NCI-H187 treated with DMSO at 0.1 percent for 48 hours (cell line): Measurements from ENCODE around the gene ARHGEF37.
"Not testable (repeated sequence)": the region's sequence is repeated elsewhere in the genome, so short reads cannot be mapped to it uniquely, and the experiment has no call there.

ENCODE experiments used
- DNase-seq: peaks from one replicate; lab custom pipeline; 2025; lab: John Stamatoyannopoulos, UW

The ARHGEF37 gene, protein sequence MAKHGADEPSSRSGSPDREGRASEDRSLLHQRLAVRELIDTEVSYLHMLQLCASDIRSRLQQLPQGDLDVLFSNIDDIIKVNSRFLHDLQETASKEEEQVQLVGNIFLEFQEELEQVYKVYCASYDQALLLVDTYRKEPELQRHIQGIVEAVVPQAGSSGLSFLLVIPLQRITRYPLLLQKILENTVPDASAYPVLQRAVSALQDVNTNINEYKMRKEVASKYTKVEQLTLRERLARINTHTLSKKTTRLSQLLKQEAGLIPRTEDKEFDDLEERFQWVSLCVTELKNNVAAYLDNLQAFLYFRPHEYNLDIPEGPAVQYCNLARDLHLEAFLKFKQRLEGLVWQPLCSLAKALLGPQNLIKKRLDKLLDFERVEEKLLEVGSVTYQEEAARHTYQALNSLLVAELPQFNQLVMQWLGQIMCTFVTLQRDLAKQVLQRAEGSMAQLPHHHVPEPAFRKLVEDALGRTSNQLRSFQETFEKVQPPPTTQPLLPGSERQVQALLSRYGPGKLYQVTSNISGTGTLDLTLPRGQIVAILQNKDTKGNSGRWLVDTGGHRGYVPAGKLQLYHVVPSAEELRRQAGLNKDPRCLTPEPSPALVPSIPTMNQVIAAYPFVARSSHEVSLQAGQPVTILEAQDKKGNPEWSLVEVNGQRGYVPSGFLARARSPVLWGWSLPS

DNA sequence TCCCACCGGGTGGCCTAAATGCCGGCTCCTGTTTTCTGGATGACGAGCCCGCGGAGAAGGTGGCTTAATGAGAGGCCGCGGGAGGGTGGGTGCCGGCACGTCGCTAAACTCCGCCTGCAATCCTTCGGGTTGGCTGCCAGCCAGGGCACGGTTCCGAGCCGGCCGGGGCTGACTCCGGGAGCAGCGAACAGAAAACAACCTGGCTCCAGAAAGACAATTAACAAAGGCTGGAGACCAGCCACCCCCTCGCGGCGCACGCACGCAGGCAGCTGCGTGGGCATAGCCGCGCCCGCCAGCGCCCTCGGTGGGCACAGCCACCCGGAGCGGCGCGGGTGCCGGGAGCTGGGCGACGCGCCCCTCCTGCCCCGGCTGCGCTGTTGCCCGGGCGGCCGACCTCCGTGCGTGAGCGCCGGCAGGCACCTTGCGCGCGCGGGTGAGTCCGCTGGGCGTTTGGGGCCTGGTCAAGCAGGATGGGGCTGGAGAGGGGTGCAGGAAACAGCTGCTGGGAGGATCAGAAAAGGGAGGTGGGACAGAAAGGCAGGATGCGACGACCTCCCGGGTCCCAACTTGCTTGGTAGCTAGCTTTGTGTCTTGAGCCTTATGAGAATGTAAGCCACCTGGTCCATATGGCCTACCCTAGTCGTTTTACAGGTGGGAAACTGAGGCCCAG is at the start of gene ARHGEF37:
Gene ARHGEF37, plus strand, starts transcription at position 307 of the 670 bp plus-strand sequence. CDS start 16,272 bp downstream, outside the sequence.
- no peak for DNase-seq

DNA sequence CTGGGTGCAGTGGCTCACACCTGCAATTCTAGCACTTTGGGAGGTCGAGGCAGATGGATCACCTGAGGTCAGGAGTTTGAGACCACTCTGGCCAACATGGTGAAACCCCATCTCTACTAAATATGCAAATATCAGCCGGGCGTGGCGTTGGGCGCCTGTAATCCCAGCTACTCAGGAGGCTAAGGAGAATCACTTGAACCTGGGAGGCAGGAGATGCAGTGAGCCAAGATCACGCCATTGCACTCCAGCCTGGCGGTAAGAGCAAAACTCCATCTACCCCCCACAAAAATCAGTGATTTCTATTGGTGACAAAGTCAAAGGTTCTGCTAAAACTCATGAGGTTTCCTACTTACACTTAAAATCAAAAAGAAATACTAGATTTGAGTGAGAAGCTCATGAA is 48.9 kb upstream of the ARHGEF37 start:
- no peak for DNase-seq

DNA sequence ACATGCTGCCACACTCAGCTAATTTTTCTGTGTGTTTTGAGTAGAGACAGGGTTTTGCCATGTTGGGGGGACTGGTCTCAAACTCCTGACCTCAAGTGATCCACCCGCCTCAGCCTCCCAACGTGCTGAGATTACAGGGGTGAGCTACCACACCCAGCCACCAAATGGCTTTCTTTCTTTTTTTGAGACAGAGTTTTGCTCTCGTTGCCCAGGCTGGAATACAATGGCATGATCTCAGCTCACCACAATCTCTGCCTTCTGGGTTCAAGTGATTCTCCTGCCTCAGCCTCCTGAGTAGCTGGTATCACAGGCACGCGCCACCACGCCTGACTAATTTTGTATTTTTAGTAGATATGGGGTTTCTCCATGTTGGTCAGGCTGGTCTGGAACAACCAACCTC is 45.5 kb upstream of the ARHGEF37 start:
- not testable (repeated sequence) for DNase-seq

DNA sequence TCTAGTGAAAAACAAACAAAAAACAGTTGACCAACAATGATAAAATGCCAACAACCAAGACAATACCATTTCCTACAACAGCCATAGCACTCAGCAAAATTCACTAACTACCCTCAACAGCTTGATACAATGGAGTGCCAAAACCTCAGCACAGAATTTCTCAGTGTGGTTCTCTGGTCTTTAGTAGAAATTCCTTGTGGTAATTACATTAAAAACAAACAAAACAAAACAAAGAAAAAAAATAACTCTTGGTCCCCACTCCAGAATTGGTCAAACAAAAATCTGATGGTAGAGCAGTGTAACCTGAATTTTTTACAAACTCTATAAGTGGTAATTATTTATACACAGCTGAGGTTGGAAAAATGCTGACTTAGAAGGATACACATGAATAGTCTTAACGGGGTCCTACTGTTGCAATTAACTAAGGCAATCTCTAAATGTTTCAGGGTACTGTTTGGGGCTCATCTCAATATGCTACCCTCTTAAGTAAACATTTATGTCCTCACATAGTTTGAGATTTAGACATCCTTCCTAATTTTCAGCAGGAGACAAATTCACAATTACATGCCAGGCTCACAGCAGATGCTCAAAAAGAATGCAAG is 43.8 kb upstream of the ARHGEF37 start:
- DNase-seq = no peak

DNA sequence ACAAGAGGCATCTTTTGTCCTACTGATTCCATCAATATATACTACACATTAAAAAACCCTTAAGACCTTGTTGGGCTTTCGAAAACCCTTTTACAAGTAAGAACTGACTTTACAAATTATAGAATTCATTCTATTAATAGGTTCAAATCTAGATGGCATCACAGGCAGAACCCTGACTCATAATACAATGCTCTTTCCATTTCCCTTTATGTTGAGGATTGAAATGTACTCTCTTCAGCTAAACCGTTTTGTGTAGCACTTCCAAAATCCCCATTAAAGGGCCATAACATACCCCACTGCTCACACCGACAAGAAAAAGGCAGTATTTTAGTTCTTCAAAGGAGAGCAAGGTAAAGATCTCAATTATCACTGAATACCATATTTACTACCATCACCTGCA is 41.2 kb upstream of the ARHGEF37 start:
- DNase-seq = no peak

DNA sequence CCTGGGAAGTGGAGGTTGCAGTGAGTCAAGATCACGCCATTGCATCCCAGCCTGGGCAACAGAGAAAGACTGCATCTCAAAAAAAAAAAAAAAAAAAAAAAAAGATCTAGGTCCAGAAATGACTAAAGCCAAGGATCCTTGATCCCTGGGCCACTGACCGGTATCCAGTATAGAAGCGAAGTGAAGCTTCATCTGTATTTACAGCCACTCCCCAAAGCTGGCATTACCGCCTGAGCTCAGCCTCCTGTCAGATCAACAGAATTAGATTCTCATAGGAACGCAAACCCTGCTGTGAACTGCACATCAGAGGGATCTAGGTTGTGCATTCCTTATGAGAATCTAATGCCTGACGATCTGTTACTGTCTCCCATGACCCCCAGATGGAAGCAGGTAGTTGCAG is 39.4 kb upstream of the ARHGEF37 start:
- no peak for DNase-seq

GRCh38 chr5:149543361-149544027 is 37.8 kb upstream of the ARHGEF37 start:
- no peak for DNase-seq

DNA sequence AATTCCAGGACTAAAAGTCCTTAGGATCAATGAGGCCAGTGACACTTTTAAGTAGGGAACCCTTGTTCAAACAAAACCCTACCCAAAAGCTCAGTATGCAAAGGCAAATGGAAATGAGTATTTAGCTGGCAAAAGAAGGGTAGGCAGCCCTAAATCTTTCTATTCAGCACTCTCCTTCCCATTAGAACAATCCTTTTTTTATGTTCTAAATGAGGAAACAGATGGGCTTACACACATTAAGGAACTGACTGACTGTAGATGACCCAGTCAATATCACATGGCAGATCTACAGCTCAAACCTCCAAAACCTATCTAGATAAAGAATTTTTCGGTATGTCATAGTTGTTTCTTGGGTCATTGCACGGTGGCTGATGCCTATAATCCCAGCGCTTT is 37.3 kb upstream of the ARHGEF37 start:
- DNase-seq = no peak

- no peak for DNase-seq
Observed at GRCh38 chr5:149545327-149545726, 36.0 kb upstream of the ARHGEF37 start.

GRCh38 chr5:149546974-149547373 is 34.3 kb upstream of the ARHGEF37 start:
- no peak for DNase-seq

DNA sequence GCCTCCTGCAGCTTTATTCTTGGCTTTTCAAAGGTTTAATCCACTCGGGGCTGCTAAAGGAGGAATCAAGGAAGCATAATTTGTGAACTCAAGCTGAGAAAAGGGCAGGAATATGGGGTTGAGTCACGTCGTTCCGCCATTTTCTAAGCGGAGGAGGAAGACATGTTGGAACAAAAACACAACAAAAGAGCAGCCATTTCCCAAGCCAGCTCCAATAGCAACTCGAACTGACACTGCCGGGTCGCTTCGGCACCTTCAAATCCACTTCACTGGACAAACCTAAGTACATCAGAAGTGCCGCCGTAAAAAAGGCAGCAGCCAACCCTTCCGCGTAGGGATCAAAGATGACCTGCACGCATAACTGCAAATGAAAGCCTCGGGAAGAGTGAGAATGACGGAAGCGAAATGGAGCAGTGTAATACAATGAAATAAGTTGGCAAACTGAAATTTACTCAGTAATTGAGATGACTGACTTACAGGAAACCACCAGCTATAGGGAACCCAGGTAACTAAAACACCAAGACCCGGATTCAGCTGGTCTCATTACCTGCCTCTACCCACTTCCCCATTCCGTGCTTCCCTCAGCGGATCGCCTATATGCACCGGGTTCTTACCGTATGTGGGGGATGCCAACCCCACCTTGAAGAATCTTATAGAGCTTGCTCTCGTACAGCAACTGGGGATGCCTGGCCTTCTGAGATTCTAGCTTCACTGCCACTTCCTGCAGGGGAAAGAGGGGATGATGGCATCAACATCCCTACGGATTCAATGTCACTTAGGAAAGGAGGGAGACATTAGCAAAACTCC is 31.6 kb upstream of the ARHGEF37 start:
- peak; percentile 24 for DNase-seq

DNA sequence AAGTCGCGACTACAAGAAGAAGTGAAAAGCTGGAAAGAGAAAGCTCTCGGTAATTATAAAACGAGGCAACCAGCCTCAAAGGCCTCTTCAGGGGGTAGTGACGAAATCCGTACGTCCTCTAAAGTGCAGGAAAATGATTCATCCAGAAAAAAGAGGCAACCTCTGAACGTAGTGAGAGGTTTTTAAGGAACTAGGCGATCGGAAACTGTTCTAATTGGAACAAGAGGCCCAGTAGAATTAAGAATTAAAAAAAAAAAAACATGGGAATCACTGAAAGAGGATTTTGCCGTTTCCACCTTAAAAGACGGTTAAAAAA is 31.1 kb upstream of the ARHGEF37 start:
- DNase-seq = no peak

DNA sequence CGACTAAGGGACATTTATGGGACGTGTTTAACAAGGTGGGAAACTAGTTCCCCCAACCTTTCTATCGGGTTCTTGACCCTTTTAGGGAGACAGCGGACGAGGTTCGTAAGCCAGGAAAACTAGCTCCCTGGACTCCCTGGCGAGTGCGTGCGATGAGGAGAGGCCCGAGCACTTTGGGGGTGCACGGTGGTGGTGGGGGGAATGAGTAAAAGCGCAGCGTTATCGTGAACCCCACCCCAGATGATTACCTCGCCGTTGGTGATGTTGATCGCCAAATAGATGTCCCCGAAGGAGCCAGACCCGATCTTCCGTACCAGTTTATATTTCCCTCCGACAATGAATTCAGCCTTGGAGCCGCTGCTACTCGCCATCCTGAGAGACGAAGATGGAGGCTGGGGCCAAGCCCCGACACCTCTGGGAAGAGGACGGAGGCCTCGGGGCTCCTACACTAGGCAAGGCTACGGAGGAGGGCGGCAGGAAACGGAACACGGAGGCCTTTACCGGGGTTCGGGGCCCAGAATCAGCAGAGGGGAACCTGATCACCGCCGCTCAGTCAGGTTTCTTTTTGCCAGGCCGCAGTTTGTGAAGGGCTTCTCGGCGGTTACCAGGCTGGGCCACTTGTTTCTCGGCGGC is 30.6 kb upstream of the ARHGEF37 start:
- DNase-seq = no peak

DNA sequence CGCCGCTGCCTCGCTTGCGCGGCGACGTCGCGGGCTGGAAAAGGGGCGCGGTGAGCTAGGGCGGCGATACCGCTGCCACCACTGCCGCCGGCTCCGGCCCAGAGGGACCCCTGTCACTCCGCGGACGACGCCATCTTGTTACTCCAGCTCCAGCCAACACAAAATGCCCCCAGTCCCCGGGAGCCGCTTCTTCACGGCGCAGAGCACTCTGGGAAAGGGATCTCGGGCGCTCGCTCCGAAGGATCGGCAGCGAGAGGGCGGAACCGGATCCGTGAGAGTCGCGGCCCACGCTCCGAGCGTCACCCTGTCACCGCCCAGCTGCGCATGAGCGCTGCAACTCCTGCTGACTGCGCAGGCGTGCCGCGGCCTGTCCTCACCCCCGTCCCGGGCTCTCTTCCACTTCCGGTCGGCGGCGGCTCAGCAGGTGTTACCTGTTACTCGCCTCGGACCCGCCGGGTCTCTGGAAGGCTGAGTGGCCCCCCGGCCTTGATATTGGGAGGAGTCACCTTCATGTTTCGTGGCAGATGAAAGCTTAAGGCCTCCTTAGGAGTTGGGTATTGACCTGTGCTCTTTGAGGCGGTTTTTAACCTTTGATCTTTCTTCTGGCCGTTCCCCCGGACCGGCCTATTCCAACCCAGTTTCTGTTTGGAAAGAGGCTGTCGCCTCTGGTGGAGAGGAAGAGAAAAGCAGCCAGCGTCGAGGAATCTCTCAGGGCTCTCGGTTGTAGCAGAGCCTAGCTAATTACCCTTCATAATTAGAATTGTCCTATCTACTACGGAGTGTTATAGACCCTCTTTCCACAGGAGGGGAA is 29.9 kb upstream of the ARHGEF37 start, which contains the start of gene CSNK1A1:
Gene CSNK1A1, minus strand, starts transcription at position 213 of the 811 bp plus-strand sequence. CDS start 475 bp downstream, outside the sequence.
- DNase-seq = peak; percentile 88

DNA sequence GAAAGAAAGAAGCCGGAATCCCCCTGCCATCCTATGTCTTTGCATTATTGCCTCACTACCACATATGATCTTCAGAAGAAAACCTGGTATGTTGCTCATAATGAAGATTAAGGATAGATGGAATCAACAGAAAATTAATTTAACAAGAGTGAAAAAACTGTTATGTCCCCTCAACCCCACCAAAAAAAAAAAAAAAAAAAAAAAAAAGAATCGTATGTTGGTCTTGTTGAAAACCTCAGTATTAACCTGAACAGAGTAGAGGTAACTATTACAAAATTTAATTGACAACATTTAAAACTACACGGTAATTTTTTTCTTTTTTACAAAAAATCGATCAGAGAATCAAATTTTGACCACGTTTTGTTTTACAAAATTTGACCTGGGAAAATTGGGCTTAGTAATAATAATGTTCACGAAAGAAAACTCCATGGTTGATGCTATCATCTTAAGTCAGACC is 29.2 kb upstream of the ARHGEF37 start:
- no peak for DNase-seq

- no peak for DNase-seq
Observed at GRCh38 chr5:149552553-149553160, 28.6 kb upstream of the ARHGEF37 start.

GRCh38 chr5:149559706-149560105 is 21.6 kb upstream of the ARHGEF37 start:
- no peak for DNase-seq

DNA sequence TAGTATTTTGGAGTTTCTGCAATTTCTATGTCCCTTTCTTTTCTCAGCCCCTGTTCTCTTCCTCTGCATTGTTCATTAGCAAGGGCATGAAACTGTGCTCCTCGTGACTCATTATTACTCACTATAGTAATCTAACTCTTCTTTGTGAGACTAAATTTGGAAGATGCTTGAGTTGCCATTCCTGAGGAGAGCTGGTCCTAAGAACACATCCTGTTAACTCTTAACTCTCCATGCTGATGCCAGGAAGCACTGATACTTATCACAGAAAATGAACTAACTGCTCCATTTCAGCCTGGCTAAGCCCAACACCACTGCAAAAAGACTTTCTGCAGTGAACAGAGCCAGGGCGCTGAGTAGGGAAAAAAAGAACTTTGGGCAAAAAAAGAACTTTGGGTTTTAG is 19.4 kb upstream of the ARHGEF37 start:
- DNase-seq = no peak

DNA sequence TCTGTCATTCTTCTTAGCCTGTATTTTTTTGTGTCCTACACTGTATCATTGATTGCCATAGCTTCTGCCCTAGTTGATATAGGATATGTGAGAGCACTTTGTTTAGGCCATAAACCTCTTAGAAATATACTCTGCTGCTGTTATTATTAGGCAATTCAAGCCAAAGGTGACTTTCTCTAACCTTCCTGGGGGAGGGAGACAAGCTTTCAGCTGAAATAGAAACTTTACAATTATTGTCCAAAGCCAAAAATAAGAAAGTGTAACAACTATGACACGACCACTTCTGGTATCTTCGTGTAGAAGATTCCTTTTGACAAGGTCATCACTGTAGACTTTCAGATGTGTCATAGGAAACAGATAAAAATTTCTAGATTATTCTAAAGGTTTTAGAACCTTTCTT is 17.8 kb upstream of the ARHGEF37 start:
- DNase-seq = no peak
